Stimulated activated CD4-positive, alpha-beta T cell treated with anti-CD3 and anti-CD28 coated beads, Interleukin-2, amount 100 ng/mL, for 4 hours (primary cell): ENCODE measurements around the gene USP11.
"Not testable (repeated sequence)": the region's sequence is repeated elsewhere in the genome, so short reads cannot be mapped to it uniquely, and the experiment has no call there.

Experiments used
- DNase-seq: peaks from one replicate; pipeline ENCODE4 v3.0.0-alpha.2; 2020; ENCODE audit warnings: low read depth

Gene USP11

GRCh38 chrX:47247206-47247998 lies 14.6 kb downstream of the USP11 start:
- no peak for DNase-seq

- no peak for DNase-seq
Observed at GRCh38 chrX:47247999-47248320, 15.2 kb downstream of the USP11 start.

GRCh38 chrX:47248576-47248975 lies 15.8 kb downstream of the USP11 start:
- DNase-seq: no peak

GRCh38 chrX:47250017-47250347 lies 17.2 kb downstream of the USP11 start:
- DNase-seq: no peak

DNA sequence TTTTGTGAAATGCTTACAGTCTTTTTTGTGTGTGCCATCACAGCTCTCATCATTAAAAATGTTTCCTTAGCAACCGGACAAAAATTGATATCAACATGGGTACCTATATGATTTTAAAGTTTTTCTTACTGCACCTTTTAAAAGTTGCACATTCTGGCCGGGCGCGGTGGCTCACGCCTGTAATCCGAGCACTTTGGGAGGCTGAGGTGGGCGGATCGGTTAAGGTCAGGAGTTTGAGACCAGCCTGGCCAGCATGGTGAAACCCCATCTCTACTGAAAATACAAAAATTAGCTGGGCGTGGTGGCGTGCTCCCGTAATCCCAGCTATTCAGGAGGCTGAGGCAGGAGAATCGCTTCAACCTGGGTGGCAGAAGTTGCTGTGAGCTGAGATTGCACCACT lies 24.8 kb downstream of the USP11 start:
- DNase-seq: not testable (repeated sequence)

DNA sequence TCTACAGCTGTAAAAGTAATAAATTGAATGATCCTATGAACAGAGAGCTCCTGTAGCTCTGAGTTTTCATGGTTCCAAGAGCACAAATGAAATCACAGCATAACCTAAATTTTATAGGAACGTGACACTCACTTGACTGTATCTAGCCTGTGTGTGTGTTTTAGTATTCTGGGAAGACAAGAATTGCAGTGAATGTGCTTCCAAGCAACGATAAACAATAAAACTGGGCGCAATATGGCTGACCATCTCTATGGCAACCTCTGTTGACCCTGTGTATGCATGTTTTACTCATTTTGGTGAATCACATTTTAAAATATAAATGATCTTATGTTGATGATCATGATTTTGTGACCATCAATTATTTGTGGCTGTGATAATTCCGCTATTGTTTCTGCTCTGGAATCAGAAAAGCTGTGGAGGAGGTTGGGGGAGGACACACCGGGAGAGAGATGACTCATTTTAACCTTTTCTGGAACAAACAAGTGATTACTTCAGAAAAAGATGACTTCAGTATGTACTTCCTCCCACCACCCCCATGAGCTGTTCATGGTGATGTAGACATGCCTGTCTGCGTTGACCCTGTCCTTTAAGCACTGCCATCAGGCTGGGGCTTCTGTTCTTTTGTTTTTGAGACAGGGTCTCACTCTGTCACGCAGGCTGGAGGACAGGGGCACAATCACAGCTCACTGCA lies 31.8 kb downstream of the USP11 start:
- no peak for DNase-seq

DNA sequence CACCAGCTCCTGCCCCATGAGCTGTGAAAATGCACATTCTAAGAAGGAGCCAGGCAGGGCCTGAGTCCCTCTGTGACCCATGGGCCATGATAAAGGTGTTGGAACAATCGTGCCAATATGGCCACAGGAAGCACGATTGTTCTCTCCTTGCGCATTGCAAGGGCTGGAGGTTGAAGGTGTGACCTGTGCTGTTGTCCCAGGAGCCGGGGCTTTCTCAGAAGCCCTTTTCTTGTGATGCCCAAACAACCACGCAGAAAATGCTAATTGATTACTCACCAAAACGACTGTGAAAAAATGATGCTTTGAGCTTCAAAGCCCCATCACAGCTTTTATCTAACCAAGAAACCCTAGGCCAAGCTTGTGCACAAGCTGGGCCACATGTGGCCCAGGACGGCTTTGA lies 33.8 kb downstream of the USP11 start:
- DNase-seq: no peak

DNA sequence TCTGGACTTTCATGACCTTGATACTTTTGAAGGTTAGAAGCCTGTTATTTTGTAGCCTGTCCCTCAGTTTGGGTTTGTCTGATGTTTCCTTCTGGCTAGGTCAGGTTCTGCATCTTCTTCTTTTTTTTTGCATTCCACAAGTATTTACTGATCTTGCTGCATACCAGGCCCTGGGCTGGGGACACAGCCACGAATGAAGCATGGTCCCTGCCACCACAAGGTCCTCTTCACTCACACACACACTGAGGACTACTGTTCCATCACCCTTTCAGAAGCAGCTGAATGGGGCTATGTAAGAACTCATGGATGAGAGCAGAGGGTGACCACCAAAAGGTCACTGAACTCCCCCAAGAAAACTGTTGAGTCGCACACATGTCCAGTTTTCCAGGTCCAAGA lies 39.2 kb downstream of the USP11 start:
- DNase-seq: no peak

- no peak for DNase-seq
Observed at GRCh38 chrX:47273011-47273730, 40.4 kb downstream of the USP11 start.

- no peak for DNase-seq
Observed at GRCh38 chrX:47278691-47279090, 45.9 kb downstream of the USP11 start.

DNA sequence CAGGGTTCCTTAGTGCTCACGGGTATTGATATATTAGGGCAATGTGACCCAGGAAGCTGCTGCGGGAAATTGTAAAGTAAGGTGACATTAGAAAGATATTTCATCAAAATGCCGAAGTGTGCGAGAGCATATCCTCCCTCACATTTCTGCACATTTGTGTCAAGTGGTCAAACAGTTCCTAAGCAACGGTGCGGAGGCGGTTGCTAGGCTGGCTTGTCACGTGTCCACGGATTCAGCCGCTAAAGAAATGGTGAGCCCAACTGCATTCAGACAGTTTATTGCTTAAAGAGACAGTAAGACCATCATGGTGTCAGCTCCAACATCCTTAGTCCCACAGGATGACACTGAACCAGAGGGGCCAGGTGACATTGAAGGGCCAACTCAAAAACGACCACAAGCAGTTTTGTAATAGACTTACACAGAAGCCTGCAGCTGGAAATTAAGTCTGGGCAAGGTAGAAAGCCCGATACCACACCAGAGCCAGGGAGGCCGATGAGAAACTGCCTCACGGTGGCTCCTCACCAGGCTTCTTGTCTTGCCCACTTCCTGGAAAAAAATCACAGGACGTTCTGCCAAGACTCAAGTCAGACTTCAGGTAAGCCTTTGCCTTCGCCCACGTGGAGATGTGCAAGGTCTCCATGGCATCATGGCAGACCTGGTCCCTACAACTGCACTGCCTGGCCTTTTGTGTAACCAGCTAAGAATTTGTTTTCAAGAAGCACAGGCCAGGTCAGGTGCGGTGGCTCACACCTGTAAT lies 50.4 kb downstream of the USP11 start:
- no peak for DNase-seq

- not testable (repeated sequence) for DNase-seq
Observed at GRCh38 chrX:47284616-47285015, 51.8 kb downstream of the USP11 start.

DNA sequence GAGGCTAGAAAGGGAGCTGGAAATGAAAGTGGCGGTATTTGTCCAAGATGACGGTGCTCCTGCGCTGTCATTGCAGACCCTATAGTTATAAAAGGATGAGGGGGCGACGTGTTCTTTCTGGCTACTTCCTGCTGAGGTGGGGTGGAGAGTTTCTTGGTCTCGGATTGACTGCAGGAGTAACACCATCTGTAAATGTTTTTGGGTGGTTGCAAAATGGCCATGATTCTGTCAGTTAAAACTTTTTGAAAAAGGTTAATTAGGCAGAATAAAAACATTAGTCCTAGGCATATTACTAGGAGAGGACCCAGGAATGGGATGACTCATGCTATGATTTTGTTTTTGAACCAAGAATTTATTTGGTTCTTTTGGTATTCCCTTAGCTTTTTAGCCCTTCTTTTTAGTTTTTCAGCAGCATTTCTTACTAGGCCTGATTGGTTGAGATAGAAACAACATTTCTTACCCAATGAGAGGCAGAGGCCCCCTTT lies 53.1 kb downstream of the USP11 start:
- DNase-seq: no peak

- DNase-seq: no peak
Observed at GRCh38 chrX:47293106-47293505, 60.3 kb downstream of the USP11 start.

DNA sequence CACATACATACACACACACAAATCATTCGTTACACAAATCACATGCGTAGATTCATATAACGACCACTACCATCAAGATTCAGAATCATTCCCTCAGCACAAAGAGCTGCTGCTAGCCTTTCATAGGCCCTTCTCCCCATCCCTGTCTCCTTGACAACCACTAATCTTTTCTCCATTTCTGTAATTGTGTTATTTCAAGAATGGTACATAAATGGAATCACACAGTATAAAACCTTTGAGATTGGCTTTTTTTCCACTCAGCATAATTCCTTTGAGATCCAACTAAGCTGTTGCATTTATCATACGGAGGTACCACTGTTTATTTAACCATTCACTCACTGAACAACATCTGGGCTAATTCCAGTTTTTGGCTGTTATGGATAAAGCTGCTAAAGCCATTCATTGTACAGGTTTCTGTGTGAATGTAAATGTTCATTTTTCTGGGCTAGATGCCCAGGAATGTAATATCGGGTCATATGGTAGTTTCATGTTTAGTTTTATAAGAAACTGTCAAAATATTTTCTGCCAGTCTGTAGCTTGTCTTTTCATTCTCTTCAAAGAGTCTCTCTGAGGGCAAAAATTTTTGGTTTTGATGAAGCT lies 64.1 kb downstream of the USP11 start:
- DNase-seq: no peak

DNA sequence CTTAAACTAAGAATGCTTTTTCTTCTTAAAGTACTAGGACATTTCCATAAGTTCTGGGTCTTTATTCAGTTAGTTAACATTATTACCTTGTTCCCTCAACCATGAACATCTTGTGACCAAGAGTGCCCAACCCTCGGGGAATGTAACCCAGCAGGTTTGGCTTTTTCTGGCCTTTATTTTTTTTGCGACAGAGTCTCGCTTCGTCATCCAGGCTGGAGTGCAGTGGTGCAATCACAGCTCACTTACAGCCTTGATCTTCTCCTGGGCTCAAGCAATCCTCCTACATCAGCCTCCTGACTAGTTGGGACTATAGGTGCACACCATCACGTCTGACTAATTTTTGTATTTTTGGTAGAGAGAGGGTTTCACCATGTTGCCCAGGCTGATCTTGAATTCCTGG lies 65.1 kb downstream of the USP11 start:
- DNase-seq: no peak
